NCI-H82 treated with DMSO at 0.1 percent for 48 hours (cell line): ENCODE measurements around the gene DOCK3.
"Not testable (repeated sequence)": the region's sequence is repeated elsewhere in the genome, so short reads cannot be mapped to it uniquely, and the experiment has no call there.

Experiments used
- DNase-seq: peaks from one replicate; lab custom pipeline; 2025; ENCODE audit not compliant: unreplicated experiment; lab: John Stamatoyannopoulos, UW

The DOCK3 gene

DNA sequence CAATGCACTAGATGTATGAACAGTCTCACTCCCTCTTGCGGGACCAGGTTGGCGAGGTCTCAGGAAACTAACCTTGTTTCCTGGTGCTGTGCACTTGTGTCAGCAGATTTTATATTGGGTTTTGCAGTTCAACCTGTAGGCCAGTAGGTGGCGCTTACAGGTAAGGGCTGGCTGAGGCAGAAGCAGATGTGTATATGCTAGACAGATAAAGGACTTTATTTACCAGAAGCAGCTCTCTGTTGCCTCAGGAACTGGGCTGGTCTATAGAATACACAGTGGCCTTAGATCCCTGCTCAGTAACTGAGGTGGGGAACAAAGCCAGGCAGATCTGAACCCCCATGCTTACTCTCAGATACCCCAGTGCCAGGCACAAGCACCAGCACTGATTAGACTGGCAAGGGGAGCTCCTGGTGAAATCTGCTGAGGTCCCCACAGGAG is 296.8 kb downstream of the DOCK3 start:
- peak; percentile 52 for DNase-seq

DNA sequence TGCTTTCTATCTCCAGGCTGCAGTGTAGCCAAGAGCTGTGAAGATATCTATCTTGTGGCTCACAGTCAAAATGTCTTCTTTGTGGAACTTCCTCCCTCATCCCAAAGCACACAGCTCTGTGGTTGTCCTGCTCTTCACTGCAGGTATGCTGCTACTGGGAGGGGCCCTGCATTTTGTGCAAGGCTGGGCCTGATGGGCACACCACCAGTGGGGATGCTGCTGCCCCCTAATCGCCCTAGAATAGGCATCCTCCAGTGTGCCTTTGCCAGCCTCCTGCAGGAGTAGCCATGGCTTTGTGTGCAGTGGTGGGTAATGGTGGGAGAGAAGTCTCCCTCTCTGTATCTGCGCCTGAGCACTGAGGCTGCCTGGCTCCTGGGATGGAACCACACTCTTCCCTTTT is 297.3 kb downstream of the DOCK3 start:
- no peak for DNase-seq

DNA sequence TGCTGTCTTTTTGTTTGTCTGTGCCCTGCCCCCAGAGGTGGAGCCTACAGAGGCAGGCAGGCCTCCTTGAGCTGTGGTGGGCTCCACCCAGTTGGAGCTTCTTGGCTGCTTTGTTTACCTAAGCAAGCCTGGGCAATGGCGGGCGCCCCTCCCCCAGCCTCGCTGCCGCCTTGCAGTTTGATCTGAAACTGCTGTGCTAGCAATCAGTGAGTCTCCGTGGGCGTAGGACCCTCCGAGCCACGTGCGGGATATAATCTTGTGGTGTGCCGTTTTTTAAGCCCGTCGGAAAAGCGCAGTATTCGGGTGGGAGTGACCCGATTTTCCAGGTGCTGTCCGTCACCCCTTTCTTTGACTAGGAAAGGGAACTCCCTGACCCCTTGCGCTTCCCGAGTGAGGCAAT is 303.9 kb downstream of the DOCK3 start:
- not testable (repeated sequence) for DNase-seq

DNA sequence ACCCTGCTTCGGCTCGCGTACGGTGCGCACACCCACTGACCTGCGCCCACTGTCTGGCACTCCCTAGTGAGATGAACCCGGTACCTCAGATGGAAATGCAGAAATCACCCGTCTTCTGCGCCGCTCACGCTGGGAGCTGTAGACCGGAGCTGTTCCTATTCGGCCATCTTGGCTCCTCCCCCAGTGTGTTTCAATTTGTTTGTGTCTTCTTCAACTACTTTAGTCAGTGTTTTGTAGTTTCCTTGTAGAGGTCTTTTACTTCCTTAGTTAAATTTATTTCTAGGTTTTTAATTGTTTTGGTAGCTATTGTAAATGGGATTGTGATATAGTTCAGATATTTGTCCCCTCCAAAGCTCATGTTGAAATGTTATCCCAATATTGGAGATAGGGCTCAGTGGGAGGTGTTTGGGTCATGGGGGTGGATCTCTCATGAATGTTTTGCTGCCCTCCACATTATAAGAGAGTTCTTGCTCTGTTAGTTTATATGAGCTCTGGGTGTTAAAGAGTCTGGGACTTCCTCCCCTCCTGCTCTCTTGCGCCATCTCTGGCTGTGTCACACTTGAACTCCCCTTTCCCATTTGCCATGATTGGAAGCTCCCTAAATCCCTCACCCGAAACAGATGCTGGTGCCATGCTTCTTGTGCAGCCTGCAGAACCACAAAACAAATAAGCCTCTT is 304.4 kb downstream of the DOCK3 start:
- DNase-seq = no peak

DNA sequence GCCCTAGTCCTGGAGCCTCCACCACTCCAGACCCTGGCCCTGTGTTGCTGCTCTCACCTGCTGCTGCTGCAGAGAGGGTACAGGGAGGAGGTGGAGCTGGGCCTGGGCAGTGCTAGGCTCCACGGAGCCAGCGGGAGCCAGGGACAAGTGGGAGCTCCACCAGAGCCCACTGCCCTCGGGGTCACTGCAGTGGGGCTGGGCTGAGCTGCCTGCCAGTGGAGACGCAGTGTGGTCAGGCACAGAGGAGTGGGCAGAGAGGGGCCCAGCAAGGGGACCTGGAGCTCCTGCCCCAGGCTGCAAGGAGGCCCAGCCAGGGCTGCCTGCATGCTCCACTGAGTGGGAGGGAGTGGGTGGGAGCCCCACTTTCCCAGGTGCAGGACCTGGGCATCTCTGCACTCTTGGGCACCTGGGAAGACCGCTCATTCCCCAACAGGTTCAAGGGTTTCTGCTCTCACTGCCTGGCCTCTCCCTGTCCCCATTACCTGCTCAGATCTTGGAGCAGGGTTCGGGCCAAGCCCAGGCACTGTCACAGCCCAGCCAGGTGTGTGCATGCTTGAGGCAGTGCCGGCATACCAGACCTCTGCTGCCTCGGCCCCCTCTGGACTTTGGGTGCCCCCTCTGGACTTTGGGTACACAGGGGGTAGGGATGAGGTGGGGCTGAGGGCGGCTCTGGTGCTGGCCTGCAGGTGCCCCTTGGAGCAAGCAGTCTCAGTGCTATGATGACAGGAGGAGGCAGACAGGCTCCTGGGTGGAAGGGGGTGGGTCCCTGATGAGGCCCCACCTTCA is 308.0 kb downstream of the DOCK3 start:
- no peak for DNase-seq

DNA sequence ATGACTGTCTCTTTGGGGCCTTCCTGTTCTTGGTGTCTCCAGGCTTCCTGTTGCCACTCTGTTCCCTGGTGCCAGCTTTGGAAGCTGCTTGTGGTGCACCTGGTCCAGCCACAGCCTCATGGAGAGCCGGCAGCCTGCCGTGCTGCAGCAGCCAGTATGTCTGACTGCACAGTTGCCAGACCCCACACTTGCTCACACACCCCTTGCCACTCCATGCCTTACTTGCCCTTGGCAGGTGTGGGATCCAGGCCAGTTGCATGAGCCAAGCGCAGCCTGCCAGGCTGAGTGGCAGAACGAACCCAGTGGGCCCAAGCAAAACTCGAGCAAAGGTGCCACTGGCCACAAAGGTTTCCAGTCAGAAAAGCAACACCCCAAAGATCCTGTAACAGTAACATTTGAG is 309.2 kb downstream of the DOCK3 start:
- DNase-seq = no peak

DNA sequence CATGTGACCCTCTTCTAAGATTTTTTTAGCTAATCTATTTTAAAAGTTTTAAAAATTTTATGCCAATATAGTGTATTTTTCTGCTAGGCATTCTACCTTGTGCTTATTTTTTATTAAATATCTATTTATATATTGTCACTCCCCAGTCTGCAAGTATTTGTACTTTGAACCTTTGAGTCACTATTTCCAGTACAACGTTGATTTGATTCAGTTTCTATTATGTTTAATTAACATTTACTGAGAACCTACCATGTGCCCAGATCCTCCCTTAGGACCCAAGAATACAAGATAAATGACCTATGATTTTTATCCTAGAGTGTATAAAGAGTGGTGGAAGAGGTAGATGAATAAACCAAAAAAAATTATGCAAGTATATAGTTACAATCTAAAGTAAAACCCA is 311.2 kb downstream of the DOCK3 start:
- DNase-seq = no peak

DNA sequence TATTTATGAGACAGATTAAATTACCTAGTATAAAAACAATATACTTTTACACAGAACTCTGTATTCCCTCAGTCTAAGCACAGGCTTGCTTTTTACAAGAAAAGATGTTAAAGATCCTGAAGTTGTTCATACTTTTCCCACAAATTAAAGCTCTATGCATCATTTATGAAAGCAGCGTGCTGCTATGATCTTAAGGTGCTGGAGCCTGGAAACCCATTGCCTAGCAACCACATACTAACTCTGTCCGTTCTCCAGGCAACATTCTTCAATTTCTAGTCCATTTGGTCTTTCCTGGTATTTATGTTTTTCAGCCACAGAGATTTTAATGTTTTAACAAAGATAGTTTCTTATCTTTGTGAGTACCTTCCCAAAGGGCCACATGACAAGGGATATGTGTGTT is 312.0 kb downstream of the DOCK3 start:
- DNase-seq = no peak

DNA sequence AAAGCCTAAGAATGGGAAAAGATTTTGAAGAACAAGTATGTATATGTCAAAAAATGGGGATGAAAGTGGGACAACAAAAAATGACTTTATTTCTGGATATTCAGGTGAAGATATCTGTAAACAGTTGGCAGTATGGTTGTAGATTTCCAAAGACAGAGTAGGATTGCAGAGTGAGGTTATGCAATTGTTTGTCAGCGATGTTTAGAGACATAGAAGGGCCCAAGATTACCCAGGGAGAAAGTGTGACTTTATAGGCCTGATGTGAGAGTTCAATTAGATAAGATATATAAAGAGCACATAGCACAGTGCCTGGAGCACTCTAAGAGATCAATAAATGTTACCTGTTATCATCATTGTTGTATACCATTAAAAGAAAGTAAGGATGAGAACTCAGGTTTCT is 319.8 kb downstream of the DOCK3 start:
- DNase-seq = no peak

DNA sequence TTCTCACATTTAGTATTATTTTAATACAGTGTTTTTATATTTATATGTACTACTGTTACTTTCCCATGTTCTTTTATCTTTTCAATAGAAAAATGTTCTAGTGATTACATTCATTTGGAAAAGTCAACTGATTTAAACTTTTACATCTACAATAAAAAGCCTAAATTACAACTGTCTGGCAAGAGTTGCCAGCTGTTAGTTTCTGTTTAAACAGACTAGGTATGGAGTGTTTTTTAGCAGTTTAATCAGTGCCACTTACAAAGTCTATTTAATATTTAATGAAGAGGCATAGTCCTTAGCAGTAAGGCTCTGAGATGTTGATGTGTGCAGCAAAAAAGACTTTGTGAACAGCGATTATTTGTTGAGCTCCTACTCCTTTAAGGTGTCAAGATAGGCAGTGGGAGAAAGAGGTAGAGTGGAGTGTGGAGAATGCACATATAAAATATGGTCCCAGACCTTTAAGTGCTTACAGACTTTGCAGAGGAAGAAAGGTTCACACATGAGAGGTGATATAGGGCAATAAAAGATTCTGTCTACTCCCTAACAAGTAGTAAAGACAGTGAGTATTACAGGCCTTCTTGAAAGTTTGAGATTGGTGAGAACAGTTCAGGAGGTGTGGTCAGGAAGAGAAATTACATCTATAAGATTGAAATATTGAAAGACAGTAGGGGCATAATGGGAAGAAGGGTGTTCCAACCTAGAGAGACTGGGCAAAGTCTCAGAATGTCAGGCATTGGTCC is 320.5 kb downstream of the DOCK3 start:
- no peak for DNase-seq

DNA sequence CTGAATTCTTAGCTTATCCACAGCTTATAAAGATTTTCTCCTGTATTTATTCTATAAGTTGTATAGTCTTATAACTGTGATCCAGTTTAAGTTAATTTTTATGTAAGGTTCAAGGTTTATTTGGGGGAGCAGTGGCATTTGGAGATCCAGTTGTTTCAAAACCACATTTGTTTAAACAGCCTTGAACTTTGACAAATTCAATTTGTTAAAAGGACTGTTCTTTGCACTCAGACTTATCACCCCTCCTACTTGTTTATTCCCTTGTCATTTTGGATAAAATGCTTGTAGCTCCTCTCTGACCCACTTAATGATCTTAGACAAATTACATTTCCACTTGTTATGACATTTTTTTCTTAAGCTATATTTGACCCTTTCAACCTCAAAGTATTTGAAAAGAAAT is 327.8 kb downstream of the DOCK3 start:
- no peak for DNase-seq

DNA sequence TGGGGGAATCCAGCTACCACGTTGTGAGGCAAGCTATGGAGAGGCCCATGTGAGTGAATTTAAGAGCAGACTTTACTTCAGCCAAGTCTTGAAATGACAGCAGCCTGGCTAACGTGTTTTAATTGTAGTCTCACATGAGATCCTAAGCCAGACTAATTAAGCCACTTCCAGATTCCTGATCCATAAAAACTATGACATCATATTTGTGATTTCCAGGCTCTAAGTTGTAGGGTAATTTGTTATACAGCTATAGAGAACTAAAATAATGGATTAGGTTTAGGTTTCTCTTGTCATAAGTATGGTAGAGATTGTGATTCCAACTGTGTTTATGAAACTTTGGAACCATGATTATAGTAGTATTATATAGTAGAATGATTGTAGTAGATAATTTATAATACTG is 329.5 kb downstream of the DOCK3 start:
- no peak for DNase-seq

DNA sequence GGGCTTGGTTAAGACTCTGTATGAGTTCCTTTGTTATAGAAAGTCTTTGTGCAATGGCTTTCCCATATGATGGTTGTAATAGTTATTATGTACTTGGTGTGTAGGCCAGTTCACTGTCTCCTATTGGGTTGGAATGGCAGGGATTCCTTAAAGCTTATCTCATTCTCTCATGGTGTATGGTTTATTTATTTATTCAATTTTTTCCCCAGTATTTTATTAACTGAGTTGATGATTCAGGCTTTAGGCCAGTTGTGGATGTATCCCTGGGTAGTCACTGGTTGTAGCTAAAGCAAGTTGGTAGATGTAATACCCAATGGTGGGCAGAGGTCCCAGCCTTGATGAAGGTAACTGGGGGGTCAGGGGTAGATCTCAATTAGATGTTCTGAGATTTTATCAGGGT is 349.4 kb downstream of the DOCK3 start:
- no peak for DNase-seq

DNA sequence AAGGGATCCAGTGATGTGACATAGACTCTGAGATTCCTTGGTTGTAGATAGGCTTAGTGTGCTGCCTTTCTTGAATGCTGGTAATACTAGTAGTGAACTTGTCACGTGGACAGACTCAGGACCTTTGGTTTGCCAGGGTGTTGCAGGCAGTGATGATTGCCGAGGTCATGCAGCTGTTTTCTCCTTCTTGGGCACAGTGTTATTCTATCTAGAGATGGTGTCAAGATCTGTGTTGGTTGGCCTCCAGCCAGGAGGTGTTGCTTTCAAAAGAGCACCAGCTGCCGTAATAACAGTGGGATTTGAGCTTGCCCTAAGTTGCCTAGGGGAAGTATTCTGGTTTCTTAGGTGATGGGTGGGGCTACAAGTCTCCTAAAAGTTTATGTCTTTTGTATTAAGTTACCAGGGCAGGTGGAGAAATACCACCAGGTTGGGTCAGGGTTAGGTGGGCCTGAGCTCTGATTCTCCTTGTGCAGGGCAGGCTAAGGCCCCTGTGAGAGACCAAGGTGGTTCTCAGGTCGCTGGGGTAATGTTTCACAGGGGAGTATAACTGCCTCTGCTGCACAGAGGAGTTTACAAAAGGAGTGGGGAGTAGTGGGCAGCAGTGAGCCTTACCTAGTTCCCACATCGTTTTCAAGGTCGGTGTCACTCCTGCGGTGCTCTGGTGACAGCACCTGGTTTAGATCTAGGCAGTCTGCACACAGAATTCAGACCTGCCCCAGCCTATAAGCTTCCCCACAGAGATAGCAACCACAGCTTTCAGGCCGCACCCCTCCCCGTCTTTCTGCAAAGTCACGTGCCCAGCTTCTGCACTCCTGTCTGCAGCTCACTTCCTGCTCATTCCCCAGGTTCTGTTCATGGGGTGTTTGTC is 350.3 kb downstream of the DOCK3 start:
- peak; percentile 13 for DNase-seq

DNA sequence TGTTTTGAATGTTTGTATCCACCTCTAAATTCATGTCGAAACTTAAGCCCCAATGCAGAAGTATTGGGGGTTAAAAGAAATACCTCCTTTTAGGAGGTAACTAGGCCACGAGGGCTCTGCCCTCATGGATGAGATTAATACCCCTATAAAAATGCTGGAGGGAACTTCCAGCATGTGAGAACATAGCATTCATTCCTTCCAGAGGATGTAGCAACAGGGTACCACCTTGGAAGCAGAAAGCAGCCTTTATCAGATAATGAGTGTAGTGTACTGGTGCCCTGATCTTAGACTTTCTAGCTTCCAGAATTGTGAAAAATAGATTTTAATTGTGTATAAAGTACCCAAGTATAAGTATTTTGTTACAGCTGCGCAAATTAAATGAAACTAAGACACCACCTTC is 356.9 kb downstream of the DOCK3 start:
- DNase-seq = no peak

DNA sequence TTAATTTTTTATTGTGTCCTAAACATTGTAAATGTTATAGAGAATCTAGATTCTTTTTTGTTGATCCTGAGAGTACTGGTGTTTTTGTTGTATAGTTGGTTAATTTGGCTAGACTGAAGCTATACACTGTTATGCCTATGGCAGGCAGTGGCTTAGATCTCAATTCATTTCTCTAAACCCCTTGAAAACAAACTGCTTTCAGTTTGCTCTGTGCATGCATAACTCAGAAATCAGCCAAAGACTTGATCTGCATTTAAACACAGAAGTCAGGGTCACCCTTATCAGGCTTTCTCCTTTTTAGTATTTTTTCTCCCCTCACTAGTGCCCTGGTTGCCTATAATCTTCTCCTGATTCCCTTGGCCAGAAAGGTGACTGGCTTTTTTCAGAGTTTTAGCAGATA is 360.9 kb downstream of the DOCK3 start:
- no peak for DNase-seq

DNA sequence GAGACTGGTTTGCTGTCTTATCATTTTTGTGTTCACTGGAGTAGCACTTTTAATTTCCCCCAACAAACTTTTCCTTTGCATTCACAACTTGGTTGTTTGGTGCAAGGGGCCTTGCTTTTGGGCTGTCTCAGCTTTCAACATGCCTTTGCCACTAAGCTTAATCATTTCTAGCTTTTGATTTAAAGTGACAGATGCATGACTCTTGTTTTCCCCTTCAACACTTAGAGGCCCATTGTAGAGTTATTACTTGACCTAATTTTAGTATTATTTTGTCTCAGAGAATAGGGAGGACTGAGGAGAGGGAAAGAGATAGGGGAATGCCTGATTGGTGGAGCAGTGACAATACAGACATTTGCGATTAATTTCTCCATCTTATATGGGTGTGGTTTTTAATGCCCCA is 370.3 kb downstream of the DOCK3 start:
- DNase-seq = no peak

DNA sequence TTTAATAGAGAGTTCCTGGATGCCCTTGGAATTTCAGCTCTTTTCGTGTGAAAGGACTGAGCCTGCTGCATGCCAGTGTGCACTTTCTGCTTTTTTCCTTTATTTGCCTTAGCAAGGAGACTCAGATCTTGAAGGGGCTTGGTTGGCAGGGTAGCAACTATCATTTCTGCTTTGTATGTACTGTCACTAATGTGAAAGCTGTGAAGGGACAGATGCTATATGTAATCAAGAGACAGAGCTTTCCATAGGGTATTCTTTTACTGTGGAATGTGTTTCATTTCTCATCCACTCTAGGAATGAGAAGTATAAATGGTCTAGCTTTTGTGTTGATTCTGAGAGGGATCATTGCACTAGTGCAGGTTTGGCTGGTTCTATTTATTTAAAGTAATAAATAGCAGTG is 377.8 kb downstream of the DOCK3 start:
- DNase-seq = no peak

DNA sequence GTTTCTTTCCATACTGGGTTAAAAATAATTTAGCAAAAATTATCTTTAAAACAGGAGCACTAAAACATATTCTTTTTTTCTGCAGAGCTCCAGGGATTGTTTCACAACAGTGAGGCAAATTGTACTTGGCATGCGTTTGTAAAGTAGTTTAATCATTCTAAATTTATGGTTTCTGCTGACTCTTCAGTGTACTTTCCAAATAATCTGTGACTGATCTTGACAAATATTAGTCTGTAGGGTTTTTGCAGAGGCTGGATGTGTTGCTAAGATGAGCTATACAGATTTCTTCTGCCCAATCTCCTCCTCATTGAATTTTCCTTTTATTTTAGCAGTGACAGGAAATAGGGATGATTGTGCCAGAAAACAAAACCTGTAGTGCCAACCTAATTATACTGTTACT is 382.4 kb downstream of the DOCK3 start:
- DNase-seq = no peak

DNA sequence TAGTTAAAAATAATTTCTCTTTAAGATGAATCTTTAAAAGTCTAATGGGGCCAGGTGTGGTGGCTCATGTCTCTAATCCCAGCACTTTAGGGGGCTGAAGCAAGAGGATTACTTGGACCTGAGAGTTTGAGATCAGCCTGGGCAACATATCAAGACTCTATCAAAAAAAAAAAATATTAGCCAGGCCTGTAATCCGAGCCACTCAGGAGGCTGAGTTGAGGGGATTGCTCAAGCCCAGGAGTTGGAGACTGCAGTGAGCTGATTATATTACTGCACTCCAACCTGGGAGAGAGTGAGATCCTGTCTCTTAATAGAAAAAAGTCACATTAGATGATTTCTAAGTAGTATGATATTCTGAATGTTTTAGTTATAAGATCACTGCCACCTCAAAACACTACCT is 388.3 kb downstream of the DOCK3 start:
- peak; percentile 82 for DNase-seq

DNA sequence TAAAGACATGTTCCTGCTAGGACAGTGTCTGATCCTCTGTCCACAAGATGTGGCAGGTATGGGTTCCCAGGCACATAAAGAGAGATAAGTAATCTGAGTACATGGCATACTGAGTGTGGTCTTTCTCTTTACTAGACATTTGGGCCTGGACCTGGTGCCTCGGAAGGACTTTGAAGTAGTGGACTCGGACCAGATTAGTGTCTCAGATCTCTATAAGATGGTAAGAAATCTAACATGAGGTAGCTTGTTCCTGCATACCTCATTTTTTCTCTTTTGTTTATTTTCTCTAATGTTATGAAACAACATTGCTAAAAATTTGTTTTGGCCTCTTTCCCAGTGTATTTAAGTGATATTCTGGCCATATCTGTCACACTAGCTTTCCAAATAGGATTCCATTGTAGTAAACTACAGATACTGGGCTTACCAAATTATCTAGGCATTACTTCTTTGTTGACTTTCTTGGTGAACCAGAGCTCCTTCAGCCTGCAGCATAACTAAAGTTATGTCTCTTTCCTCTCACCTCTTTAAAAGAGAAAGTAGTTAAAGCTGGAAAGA is 400.6 kb downstream of the DOCK3 start:
- no peak for DNase-seq
